Uterus (tissue), 2 donors: ENCODE results near the gene SPON1.
A peak's percentile ranks its signal among the peaks of the same experiment; 100 is the strongest.

Experiments
- CTCF ChIP-seq, 4 experiments: fragments of 200-600 bp in 2 of 4; fragments of 450-650 bp in 2 of 4; sonication (generic) in 2 of 4; IDR thresholded peaks; one replicate each; pipeline ENCODE4 v1.5.1; 2016 to 2019; ENCODE audit warnings: antibody characterized with exemption in 4 of 4, mild to moderate bottlenecking in 2 of 4, moderate library complexity in 1 of 4
- POLR2A ChIP-seq, 2 donors: fragments of 450-650 bp; IDR thresholded peaks; one replicate each; pipeline ENCODE4 v1.6.1; 2016; ENCODE audit warnings: antibody characterized with exemption in 2 of 2, mild to moderate bottlenecking in 1 of 2, moderate library complexity in 1 of 2

GRCh38 chr11:14308114-14308896 is 345.8 kb downstream of the SPON1 start:
- TF ChIP-seq CTCF (IDR thresholded peaks at IDR 0.05) (peak; percentile 20 to 49 (median 30)), POLR2A (IDR thresholded peaks at IDR 0.05) (no peak)
